GM12801 (cell line): ENCODE results near the gene HMHB1.

Experiments
- TF ChIP-seq, protein P1 (sequence below): IDR thresholded peaks from one replicate; pipeline ENCODE4 v1.5.1; 2011; ENCODE audit warnings: control low read depth; ENCODE audit not compliant: insufficient read length; ENCODE audit errors: extremely low read depth

HMHB1 gene

GRCh38 chr5:143805861-143806260 lies 6.1 kb upstream of the HMHB1 start:
- TF ChIP-seq, protein P1, sequence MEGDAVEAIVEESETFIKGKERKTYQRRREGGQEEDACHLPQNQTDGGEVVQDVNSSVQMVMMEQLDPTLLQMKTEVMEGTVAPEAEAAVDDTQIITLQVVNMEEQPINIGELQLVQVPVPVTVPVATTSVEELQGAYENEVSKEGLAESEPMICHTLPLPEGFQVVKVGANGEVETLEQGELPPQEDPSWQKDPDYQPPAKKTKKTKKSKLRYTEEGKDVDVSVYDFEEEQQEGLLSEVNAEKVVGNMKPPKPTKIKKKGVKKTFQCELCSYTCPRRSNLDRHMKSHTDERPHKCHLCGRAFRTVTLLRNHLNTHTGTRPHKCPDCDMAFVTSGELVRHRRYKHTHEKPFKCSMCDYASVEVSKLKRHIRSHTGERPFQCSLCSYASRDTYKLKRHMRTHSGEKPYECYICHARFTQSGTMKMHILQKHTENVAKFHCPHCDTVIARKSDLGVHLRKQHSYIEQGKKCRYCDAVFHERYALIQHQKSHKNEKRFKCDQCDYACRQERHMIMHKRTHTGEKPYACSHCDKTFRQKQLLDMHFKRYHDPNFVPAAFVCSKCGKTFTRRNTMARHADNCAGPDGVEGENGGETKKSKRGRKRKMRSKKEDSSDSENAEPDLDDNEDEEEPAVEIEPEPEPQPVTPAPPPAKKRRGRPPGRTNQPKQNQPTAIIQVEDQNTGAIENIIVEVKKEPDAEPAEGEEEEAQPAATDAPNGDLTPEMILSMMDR = no peak

DNA sequence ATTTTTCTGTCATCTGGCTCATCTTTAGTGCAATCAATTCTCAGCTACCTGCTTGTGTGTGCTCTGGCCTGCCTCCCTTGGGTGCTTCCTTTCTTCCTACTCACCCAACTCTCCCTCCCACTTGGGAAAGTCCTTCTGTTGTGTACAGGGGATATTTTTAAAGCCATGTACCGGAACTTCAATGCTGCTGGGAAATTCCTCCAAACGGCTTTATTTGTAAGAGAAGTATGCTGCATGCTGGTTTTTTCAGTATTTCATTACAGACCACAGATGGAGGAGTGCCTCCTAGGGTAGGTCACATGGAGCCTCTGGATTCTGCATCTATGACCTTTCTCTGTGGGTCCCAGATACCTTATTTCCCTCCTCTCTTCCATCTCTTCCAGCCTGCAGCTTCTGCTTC lies 5.4 kb upstream of the HMHB1 start:
- TF ChIP-seq, protein P1 = no peak

DNA sequence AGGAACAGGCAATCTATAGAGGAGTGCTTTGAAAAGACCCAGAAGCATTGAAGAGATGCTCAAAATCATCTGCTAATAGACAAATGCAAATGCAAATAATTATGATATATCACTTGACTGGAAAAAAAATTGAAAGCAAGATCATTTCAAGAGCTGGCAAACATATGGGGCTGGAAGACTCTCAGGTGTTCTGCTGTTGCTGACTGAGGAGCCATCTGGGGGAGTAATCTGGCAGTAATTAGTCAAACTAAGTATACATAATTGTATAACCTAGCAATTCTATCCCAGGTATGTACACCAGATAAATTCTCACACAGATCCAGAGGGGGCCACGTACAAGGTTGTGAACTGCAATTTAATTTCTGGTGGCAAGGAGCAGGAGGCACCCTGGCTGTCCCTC lies 4.6 kb upstream of the HMHB1 start:
- TF ChIP-seq, protein P1 = no peak

GRCh38 chr5:143819716-143820115 lies 7.8 kb downstream of the HMHB1 start:
- TF ChIP-seq, protein P1 = no peak

DNA sequence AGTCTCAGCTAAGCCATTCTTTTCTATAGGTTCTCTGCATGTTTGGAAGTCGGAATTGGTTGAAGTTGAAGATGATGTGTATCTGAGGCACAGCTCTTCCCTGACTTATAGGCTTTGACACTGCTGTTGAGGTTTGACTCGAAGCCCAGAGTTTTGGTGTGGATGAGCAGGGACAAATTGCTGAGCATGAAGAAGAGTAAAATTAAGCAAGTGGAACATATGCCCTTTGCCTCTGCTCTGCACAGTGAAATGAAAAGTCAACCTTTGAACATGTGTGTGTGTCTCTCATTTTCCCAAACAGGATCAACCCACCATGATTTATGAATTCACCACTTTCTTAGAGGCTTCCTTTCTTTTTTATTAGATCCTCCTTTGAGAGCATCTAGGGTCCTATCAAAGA lies 8.5 kb downstream of the HMHB1 start:
- TF ChIP-seq, protein P1 = no peak

DNA sequence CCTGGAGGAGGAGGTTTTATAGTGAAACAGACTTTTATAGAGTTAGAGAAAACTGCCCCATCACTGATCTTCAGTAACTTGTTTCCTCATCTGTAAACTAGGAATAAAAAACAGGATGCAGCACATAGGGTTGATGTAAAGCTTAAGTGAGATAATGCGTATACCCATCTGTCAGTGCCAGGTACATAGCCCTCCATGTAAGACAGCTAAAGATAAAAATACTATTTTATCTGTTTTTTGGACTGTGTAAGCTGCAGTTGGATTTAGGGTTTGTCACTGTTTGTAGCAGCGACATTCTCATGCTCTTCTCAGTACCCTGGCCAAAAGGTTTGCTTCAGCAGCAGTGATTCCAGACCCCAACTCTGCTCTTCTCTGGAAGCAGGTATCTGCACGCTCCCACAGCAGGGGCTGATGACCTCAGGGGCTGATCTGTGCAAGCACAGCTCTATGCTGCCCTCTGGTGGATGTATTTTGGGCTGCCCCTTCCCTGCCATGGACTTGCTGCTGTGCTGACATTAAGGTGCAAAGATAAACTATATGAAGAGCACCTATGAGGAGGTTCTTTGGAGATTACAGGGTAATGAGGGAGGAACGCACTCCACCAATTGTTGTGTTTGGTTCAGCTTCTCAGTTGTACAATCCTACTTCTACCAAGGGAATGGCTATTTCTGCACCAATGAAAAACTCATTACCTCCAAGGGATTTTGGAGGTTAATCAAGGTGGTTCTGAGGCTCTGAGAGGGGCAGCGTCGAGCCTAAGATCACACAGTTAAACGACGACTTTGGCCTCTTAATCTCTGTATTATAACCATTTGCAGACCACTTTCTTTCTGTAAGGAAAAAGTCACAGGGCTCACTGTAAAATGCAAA lies 13.1 kb downstream of the HMHB1 start:
- TF ChIP-seq, protein P1 = no peak

DNA sequence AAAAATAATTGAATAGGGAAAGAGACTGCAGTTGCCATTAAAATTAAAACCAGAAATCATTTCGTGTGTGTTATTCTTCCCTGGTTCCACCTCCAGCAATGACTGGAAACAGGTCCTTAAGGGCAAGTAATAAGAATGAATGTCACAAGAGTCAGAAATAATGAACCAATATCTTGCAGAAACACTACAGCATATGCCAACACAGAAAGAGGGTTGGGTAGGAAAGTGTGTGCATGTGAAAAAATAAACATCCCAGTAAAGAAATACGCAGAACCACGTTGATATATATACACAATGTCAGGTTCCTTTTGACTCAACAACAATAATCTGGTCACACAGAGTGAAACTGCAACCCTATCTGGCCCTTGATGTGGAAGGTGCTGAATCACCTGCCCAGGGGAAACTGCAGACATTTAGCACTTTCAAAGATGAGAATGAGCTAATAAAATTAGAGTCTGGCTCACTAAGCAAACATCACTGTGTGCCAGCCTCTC lies 15.0 kb downstream of the HMHB1 start:
- TF ChIP-seq, protein P1 = no peak
